Neutrophil (primary cell): Measurements from ENCODE around the gene PACS2.

ENCODE experiments used
- H3K27ac ChIP-seq: fragments of 200-600 bp; sonication (generic); 2 replicates; pipeline ENCODE4 v1.5.1; 2016; ENCODE audit warnings: mild to moderate bottlenecking, moderate library complexity
- H3K27me3 ChIP-seq: fragments of 200-600 bp; sonication (generic); 2 replicates; pipeline ENCODE4 v1.6.0; 2016; ENCODE audit warnings: mild to moderate bottlenecking
- H3K36me3 ChIP-seq: fragments of 200-600 bp; sonication (generic); 2 replicates; pipeline ENCODE4 v1.5.1; 2017
- H3K4me1 ChIP-seq, 2 experiments: fragments of 200-600 bp in 1 of 2; sonication (generic) in 1 of 2; 1 replicate in 1 of 2; 2 replicates in 1 of 2; pipeline versions ENCODE4 v1.5.1 to v1.6.1; 2013 to 2016; ENCODE audit warnings: low read depth in 1 of 2, low read length in 1 of 2, mild to moderate bottlenecking in 1 of 2, moderate library complexity in 1 of 2; ENCODE audit not compliant: control insufficient read depth in 1 of 2, insufficient read depth in 1 of 2
- H3K4me3 ChIP-seq, 2 experiments: fragments of 200-600 bp in 1 of 2; sonication (generic) in 1 of 2; 1 replicate in 1 of 2; 2 replicates in 1 of 2; pipeline ENCODE4 v1.5.1; 2013 to 2016; ENCODE audit warnings: low read depth in 1 of 2, low read length in 1 of 2, mild to moderate bottlenecking in 1 of 2, moderate library complexity in 1 of 2
- H3K9me3 ChIP-seq: fragments of 200-600 bp; sonication (generic); 2 replicates; pipeline ENCODE4 v1.5.1; 2016
- TF ChIP-seq, protein P1 (sequence below): fragments of 200-600 bp; sonication (generic); IDR thresholded peaks from 2 replicates; pipeline ENCODE4 v1.5.1; 2016; ENCODE audit warnings: antibody characterized with exemption

PACS2 gene

DNA sequence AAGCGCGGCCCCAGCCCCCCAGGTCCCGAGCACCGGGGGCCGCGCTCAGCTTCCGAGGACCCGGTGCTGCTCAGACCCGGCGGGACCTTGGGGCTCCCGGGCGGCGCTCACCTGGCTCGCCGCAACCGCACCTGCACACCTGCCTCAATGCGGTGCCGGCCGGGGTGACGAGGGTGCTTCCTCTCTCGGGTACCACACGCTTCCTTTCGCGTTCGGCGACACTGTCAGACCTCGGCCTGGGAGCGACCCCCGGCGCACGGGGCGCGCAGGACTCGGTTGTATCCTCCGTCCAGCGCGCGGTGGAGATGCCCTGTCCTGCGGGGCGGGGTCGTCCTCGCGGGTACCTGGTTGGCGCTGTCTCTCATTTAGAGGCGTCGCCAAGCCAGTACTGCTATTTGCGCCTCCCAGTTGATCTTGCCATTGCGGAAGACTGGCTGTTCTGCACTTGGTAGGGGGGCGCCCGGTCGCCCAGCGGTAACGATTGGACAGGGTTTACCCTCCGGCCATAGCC is 718 bp downstream of the PACS2 start:
- Histone ChIP-seq H3K9me3 (no peaks in the 10 kb centered on the region), H3K4me3 (peak overlapping the region; percentile 55 to 59), H3K27ac (peak overlapping the region; percentile 43), H3K36me3 (no peaks in the 10 kb centered on the region), H3K4me1 (peaks cover 14 to 18% of the 10 kb centered on the region in 2 experiments), H3K27me3 (peaks cover 32% of the 10 kb centered on the region)
- TF ChIP-seq, protein P1, sequence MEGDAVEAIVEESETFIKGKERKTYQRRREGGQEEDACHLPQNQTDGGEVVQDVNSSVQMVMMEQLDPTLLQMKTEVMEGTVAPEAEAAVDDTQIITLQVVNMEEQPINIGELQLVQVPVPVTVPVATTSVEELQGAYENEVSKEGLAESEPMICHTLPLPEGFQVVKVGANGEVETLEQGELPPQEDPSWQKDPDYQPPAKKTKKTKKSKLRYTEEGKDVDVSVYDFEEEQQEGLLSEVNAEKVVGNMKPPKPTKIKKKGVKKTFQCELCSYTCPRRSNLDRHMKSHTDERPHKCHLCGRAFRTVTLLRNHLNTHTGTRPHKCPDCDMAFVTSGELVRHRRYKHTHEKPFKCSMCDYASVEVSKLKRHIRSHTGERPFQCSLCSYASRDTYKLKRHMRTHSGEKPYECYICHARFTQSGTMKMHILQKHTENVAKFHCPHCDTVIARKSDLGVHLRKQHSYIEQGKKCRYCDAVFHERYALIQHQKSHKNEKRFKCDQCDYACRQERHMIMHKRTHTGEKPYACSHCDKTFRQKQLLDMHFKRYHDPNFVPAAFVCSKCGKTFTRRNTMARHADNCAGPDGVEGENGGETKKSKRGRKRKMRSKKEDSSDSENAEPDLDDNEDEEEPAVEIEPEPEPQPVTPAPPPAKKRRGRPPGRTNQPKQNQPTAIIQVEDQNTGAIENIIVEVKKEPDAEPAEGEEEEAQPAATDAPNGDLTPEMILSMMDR = no peak

DNA sequence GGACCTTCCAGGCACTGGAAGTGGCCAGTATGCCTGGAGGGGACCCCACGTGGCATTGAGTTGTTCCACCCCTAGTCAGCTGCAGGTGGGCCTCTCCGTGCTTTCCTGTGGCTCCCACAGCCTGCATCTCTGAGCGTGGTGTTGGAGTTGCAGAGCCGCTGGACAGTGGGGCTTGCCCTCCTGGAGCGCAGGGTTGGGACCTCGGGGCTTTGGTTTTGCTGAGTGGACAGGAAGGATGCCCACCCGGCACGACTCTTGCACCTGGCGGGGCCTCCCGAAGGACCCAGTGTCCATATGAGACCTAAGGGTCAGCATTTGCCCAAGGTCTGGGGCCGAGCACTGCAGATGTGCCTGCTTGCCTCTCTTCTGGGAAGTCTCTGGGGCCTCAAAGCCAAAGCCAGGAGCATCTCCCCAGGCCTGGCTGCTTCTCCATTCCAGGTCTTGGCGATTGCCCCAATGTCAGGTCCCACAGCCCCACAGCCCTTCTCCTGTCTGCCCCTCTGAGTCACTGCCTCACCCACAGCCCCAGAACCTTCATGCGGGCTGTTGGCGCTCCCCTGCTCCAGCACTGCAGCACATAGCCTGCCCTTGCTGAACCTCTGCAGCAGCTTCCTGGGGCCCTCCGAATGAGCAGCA is 1.5 kb downstream of the PACS2 start:
- no peak overlapping the region for H3K27ac ChIP-seq
- no peaks in the 10 kb centered on the region for H3K36me3 ChIP-seq
- peaks cover 32% of the 10 kb centered on the region for H3K27me3 ChIP-seq
- peaks cover 14 to 18% of the 10 kb centered on the region in 2 experiments for H3K4me1 ChIP-seq
- peak overlapping the region in 1 of 2 experiments; percentile 59 for H3K4me3 ChIP-seq
- H3K9me3 ChIP-seq = no peaks in the 10 kb centered on the region
- TF ChIP-seq, protein P1 = no peak

DNA sequence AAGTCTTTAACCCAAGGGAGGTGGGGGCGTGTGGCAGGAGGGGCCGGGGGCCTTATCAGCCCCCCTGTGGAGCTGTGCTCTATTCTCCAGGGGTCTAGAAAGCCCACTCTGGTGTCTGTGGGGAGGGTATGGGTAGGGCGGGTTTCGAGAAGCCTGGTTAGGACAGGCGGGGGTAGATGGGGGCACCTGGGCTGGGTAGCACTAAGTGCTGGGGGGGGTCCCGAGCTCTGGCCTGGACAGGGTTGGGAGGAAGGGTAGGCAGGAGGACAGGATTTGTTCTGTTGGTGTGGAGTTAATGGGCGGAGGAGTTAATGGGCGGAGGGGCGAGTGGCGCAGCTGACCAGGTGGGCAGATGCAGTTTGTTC is 2.0 kb downstream of the PACS2 start:
- Histone ChIP-seq H3K36me3 (no peaks in the 10 kb centered on the region), H3K9me3 (no peaks in the 10 kb centered on the region), H3K27me3 (peaks cover 32% of the 10 kb centered on the region), H3K27ac (no peak overlapping the region), H3K4me3 (no peak overlapping the region), H3K4me1 (peaks cover 14 to 18% of the 10 kb centered on the region in 2 experiments)
- TF ChIP-seq, protein P1 = no peak

DNA sequence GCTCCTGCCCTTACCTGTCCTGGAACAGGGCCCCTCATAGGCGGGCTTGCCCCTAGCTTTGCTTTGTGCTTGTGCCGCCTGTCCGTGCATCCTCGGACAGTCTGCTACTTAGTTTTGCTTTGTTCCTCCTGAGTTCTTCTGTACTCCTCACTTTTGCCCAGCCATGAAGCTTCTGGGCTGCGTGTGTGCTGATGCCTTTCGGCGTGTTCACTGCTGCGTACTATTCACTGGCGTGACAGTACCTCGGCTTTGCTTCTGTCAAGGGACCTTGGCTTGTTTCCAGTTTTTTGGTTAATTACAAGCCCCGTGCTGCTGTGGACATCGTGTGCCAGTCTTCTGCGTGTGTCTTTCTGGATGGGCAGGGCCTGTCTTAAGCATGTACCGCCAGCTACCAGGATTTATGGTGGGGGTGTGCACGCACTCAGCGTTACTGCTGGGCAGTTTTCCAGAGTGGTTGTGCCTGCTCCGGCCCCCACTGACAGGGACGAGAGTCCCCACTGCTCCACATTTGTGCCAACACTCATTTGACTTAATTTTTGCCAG is 2.5 kb downstream of the PACS2 start:
- no peak overlapping the region for H3K4me3 ChIP-seq
- H3K36me3 ChIP-seq = no peaks in the 10 kb centered on the region
- no peaks in the 10 kb centered on the region for H3K9me3 ChIP-seq
- H3K27ac ChIP-seq = no peak overlapping the region
- peaks cover 32% of the 10 kb centered on the region for H3K27me3 ChIP-seq
- TF ChIP-seq, protein P1 = no peak
- peaks cover 14 to 18% of the 10 kb centered on the region in 2 experiments for H3K4me1 ChIP-seq

DNA sequence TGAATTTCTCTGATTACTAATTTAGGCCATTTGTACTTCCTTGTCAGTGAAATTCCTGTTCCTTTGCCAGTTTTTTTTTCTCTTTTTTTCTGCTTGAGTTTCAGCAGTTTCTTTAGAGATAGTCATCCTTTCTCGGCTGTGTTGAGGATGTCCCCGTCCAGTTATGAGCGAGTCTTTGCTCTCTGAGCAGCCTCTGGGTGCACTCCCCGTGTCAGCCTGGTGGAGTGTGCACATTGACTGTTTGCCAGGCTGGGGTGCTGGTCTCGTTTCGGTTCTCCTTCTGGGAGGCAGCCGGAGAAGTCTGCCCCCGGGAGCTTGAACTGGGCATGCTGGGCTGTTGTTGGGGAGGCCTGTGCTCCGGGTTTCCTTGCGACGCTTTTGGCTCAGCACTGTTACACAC is 3.0 kb downstream of the PACS2 start:
- Histone ChIP-seq H3K4me3 (no peak overlapping the region), H3K9me3 (no peaks in the 10 kb centered on the region), H3K27me3 (peaks cover 32% of the 10 kb centered on the region), H3K36me3 (no peaks in the 10 kb centered on the region), H3K27ac (no peak overlapping the region), H3K4me1 (peaks cover 14 to 18% of the 10 kb centered on the region in 2 experiments)
- TF ChIP-seq, protein P1 = no peak
